A549 (cell line): ENCODE results near the gene GLB1L. TPM values are rescaled to one million over a fixed set of nuclear protein-coding genes. Genes with fewer than 3 reads are reported as not detected.
A peak's percentile ranks its signal among the peaks of the same experiment; 100 is the strongest.

Experiments used
- ATAC-seq, 2 experiments: fragments of 200-7000 bp in 1 of 2; fragments of >200 bp in 1 of 2; cut with Nextera tagmentation in 1 of 2; cut with Tn5 transposase in 1 of 2; 3 replicates each; pipeline versions ENCODE4 v1.8.0 to v1.9.1; 2018 to 2020; ENCODE audit warnings: mild to moderate bottlenecking in 1 of 2, moderate library complexity in 1 of 2
- CTCF ChIA-PET: fragments of 300-600 bp; sonication (Branson Sonifier 250); formaldehyde crosslinking; extraction: SDS; loops from one replicate; lab custom pipeline; 2021; ENCODE audit warnings: antibody characterized with exemption, inconsistent platforms; lab: Yijun Ruan, JAX
- POLR2A ChIA-PET: fragments of 350-600 bp; formaldehyde crosslinking; extraction: SDS; loops from one replicate; lab custom pipeline; 2021; ENCODE audit warnings: antibody characterized with exemption, inconsistent platforms; lab: Yijun Ruan, JAX
- DNase-seq, 2 experiments: peaks; one replicate each; pipeline versions ENCODE4 v3.0.0 to v3.0.0-alpha.2; 2011 to 2016; ENCODE audit warnings: low read depth in 1 of 2, low spot score in 1 of 2
- FAIRE-seq: peaks from 2 replicates; lab custom pipeline; 2011; peaks lifted over from hg19 to GRCh38; lab: Jason Lieb, UNC
- H3K27ac ChIP-seq, 2 experiments: fragments of >200 bp; sonication (Bioruptor Twin); formaldehyde crosslinking; 3 replicates each; pipeline ENCODE4 v1.5.1; 2016 to 2017
- H3K4me1 ChIP-seq: fragments of >200 bp; sonication (Bioruptor Twin); formaldehyde crosslinking; 3 replicates; pipeline ENCODE4 v1.6.1; 2016
- H3K4me2 ChIP-seq: fragments of >200 bp; sonication (Bioruptor Twin); formaldehyde crosslinking; 3 replicates; pipeline ENCODE4 v1.6.1; 2016
- H3K4me3 ChIP-seq: fragments of >200 bp; sonication (Bioruptor Twin); formaldehyde crosslinking; 3 replicates; pipeline ENCODE4 v1.5.1; 2016
- H3K9me3 ChIP-seq: fragments of >200 bp; sonication (Bioruptor Twin); formaldehyde crosslinking; 3 replicates; pipeline ENCODE4 v1.6.1; 2016
- ATOH8 ChIP-seq: fragments of 250-450 bp; sonication (Bioruptor Pico); IDR thresholded peaks from 2 replicates; pipeline ENCODE4 v1.5.0; 2020; ENCODE audit warnings: low read depth, mild to moderate bottlenecking, moderate library complexity
- BCL3 ChIP-seq: fragments of >200 bp; sonication (Bioruptor Twin); formaldehyde crosslinking; IDR thresholded peaks from 3 replicates; pipeline ENCODE4 v1.6.1; 2016
- BHLHE40 ChIP-seq: IDR thresholded peaks from 2 replicates; pipeline ENCODE4 v1.6.1; 2012; ENCODE audit warnings: low read depth, low read length, inconsistent platforms
- CBX2 ChIP-seq: fragments of 200-600 bp; sonication (generic); IDR thresholded peaks from 2 replicates; pipeline ENCODE4 v1.6.1; 2016; ENCODE audit warnings: low read depth, mild to moderate bottlenecking, borderline replicate concordance
- CEBPB ChIP-seq, 2 experiments: fragments of >200 bp in 1 of 2; sonication (Bioruptor Twin) in 1 of 2; formaldehyde crosslinking in 1 of 2; IDR thresholded peaks; 2 replicates each; pipeline ENCODE4 v1.6.1; 2012 to 2016
- CTCF ChIP-seq: fragments of >200 bp; sonication (Bioruptor Twin); formaldehyde crosslinking; IDR thresholded peaks from 3 replicates; pipeline ENCODE4 v1.5.1; 2016
- EHMT2 ChIP-seq: fragments of 200-600 bp; sonication (generic); IDR thresholded peaks from 2 replicates; pipeline ENCODE4 v1.6.1; 2016; ENCODE audit warnings: antibody characterized with exemption, low read depth, mild to moderate bottlenecking, moderate library complexity
- EP300 ChIP-seq, 2 experiments: fragments of >200 bp; sonication (Bioruptor Twin); formaldehyde crosslinking; IDR thresholded peaks; 2 replicates in 1 of 2; 3 replicates in 1 of 2; pipeline ENCODE4 v1.6.1; 2016 to 2017
- FOXS1 ChIP-seq: fragments of 250-450 bp; sonication (Bioruptor Pico); IDR thresholded peaks from 2 replicates; pipeline ENCODE4 v1.5.0; 2020; ENCODE audit warnings: mild to moderate bottlenecking, moderate library complexity
- GATA3 ChIP-seq: IDR thresholded peaks from 2 replicates; pipeline ENCODE4 v1.6.1; 2012; ENCODE audit warnings: borderline replicate concordance
- HMGXB4 ChIP-seq: fragments of 250-450 bp; sonication (Bioruptor Pico); IDR thresholded peaks from 2 replicates; pipeline ENCODE4 v1.5.0; 2021; ENCODE audit warnings: mild to moderate bottlenecking, moderate library complexity, borderline replicate concordance
- HOXB13 ChIP-seq: fragments of 250-450 bp; sonication (Bioruptor Pico); IDR thresholded peaks from 2 replicates; pipeline ENCODE4 v1.5.0; 2020; ENCODE audit warnings: low read depth, mild to moderate bottlenecking, moderate library complexity
- HOXB5 ChIP-seq: fragments of 250-450 bp; sonication (Bioruptor Pico); IDR thresholded peaks from 2 replicates; pipeline ENCODE4 v1.5.0; 2020; ENCODE audit warnings: mild to moderate bottlenecking, moderate library complexity
- JUN ChIP-seq, 2 experiments: fragments of >200 bp; sonication (Bioruptor Twin); formaldehyde crosslinking; IDR thresholded peaks; 2 replicates in 1 of 2; 3 replicates in 1 of 2; pipeline ENCODE4 v1.6.1; 2016 to 2017
- JUNB ChIP-seq: fragments of >200 bp; sonication (Bioruptor Twin); formaldehyde crosslinking; IDR thresholded peaks from 2 replicates; pipeline ENCODE4 v1.6.1; 2016
- KDM5A ChIP-seq: fragments of 200-600 bp; sonication (generic); IDR thresholded peaks from 2 replicates; pipeline ENCODE4 v1.6.1; 2016; ENCODE audit warnings: antibody characterized with exemption, mild to moderate bottlenecking
- MAZ ChIP-seq: fragments of 150-350 bp; IDR thresholded peaks from 2 replicates; pipeline ENCODE4 v1.6.1; 2014; ENCODE audit warnings: antibody characterized with exemption, low read depth, low read length, borderline replicate concordance
- MYC ChIP-seq: IDR thresholded peaks from 2 replicates; pipeline ENCODE4 v1.6.1; 2012; ENCODE audit warnings: mild to moderate bottlenecking, inconsistent platforms, low read length, improper control_type of control experiment, borderline replicate concordance
- NPAS2 ChIP-seq: fragments of 250-450 bp; sonication (Bioruptor Pico); IDR thresholded peaks from 2 replicates; pipeline ENCODE4 v1.8.0; 2022; ENCODE audit warnings: mild to moderate bottlenecking, moderate library complexity, borderline replicate concordance
- NR3C1 ChIP-seq: fragments of >200 bp; sonication (Bioruptor Twin); formaldehyde crosslinking; IDR thresholded peaks from 3 replicates; pipeline ENCODE4 v1.6.1; 2017
- POLR2A ChIP-seq: IDR thresholded peaks from 2 replicates; pipeline ENCODE4 v1.6.1; 2012; ENCODE audit warnings: mild to moderate bottlenecking, low read length
- RCOR1 ChIP-seq: fragments of 150-350 bp; IDR thresholded peaks from 2 replicates; pipeline ENCODE4 v1.6.1; 2014; ENCODE audit warnings: antibody characterized with exemption, low read length, low read depth
- REST ChIP-seq: fragments of 200-600 bp; sonication (generic); IDR thresholded peaks from 2 replicates; pipeline ENCODE4 v1.6.1; 2016; ENCODE audit warnings: antibody characterized with exemption, mild to moderate bottlenecking, moderate library complexity
- RFX5 ChIP-seq: fragments of 450-650 bp; IDR thresholded peaks from 2 replicates; pipeline ENCODE4 v1.7.1; 2014; ENCODE audit warnings: antibody characterized with exemption, mild to moderate bottlenecking, moderate library complexity
- SMC3 ChIP-seq: fragments of >200 bp; sonication (Bioruptor Twin); formaldehyde crosslinking; IDR thresholded peaks from 3 replicates; pipeline ENCODE4 v1.6.1; 2018; ENCODE audit warnings: inconsistent platforms
- SREBF2 ChIP-seq: fragments of 450-650 bp; IDR thresholded peaks from 2 replicates; pipeline ENCODE4 v1.6.1; 2014; ENCODE audit warnings: mild to moderate bottlenecking, moderate library complexity
- TFCP2L1 ChIP-seq: fragments of 250-450 bp; sonication (Bioruptor Pico); IDR thresholded peaks from 2 replicates; pipeline ENCODE4 v1.5.0; 2021; ENCODE audit warnings: mild to moderate bottlenecking
- TP53 ChIP-seq: fragments of 250-450 bp; sonication (Bioruptor Pico); IDR thresholded peaks from 2 replicates; pipeline ENCODE4 v1.5.0; 2021; ENCODE audit warnings: mild to moderate bottlenecking, moderate library complexity
- ZC3H11A ChIP-seq: fragments of 450-650 bp; IDR thresholded peaks from 2 replicates; pipeline ENCODE4 v1.6.1; 2014; ENCODE audit warnings: antibody characterized with exemption, mild to moderate bottlenecking
- ZFP36 ChIP-seq: fragments of 450-650 bp; IDR thresholded peaks from 2 replicates; pipeline ENCODE4 v1.6.1; 2014; ENCODE audit warnings: borderline replicate concordance; ENCODE audit not compliant: partially characterized antibody
- WGBS: methylation state at CpG from one replicate; pipeline ENCODE4 v1.1.6; 2017; ENCODE audit errors: missing lambda C conversion rate; 5-methylcytosine and 5-hydroxymethylcytosine counted together
- polyA plus RNA-seq, 4 experiments: library from polyadenylated mRNA; depleted of rRNA in 3 of 4; stranded (reverse); fragments of >200 nt; fragmentation: RNase III in 1 of 4; extraction: RNeasy Plus Mini Kit Qiagen cat#74134 plus additional on column Dnase treatment in 1 of 4; gene quantifications; 2 replicates in 3 of 4; 3 replicates in 1 of 4; pipeline ENCODE4 v1.2.3, GENCODE V29; 2011 to 2017

GLB1L gene
- polyA plus RNA-seq, 2 of the 4 experiments (the other 2 are of a cell fraction) = 5.9 to 8.7 TPM

- ATAC-seq = peak; percentile 69 to 89
- H3K27ac ChIP-seq = peak overlapping the region; percentile 94 to 99
- WGBS = 23% methylated on average over 50 of the region's 67 CpGs
- peak overlapping the region; percentile 48 for H3K4me3 ChIP-seq
- ChIA-PET CTCF (interaction anchor here (0.6 to 16.3 kb wide), 65 partner anchors 9 to 300 kb away, joined by 3 to 540 read pairs (median 6); partner anchors contain the start of genes ABCB6, ANKZF1, ATG9A and CFAP65), POLR2A (interaction anchor here (0.7 to 1.8 kb wide), 12 partner anchors 16 to 118 kb away, joined by 3 to 21 read pairs (median 7); partner anchors contain the start of genes ABCB6, ANKZF1, ATG9A and CNPPD1)
- no peak for FAIRE-seq
- H3K4me2 ChIP-seq = peak overlapping the region; percentile 81
- H3K9me3 ChIP-seq = no peaks in the 10 kb centered on the region
- DNase-seq = peak; percentile 87 to 91
- peaks cover 23% of the 10 kb centered on the region for H3K4me1 ChIP-seq
- TF ChIP-seq ATOH8 (CRISPR knock-in tag) (peak; percentile 43; the same call in 1 of the 2 replicates), JUNB (no peak), SREBF2 (no peak), JUN (IDR thresholded peaks at IDR 0.05) (peak in 1 of 2 experiments; percentile 84; a peak in 2 of 5 replicates), RFX5 (no peak), CTCF (peak; percentile 100), HMGXB4 (CRISPR knock-in tag) (peak; percentile 87), KDM5A (no peak), POLR2A (peak; percentile 56), EP300 (IDR thresholded peaks at IDR 0.05) (0 out of 5 replicates have a peak, but pooled peaks of 1 of the 2 experiments have one; percentile 10), SMC3 (peak; percentile 99), HOXB13 (CRISPR knock-in tag) (no peak), NPAS2 (CRISPR knock-in tag) (no peak), CEBPB (IDR thresholded peaks at IDR 0.05) (no peak), TFCP2L1 (CRISPR knock-in tag) (no peak), EHMT2 (no peak), REST (no peak), RCOR1 (no peak), NR3C1 (no peak), GATA3 (no peak), ZFP36 (no peak), BHLHE40 (0 out of 2 replicates have a peak, but pooled peaks have one; percentile 13), MAZ (0 out of 2 replicates have a peak, but pooled peaks have one; percentile 64), MYC (peak; percentile 98), CBX2 (no peak), ZC3H11A (no peak), HOXB5 (CRISPR knock-in tag) (0 out of 2 replicates have a peak, but pooled peaks have one; percentile 41), TP53 (CRISPR knock-in tag) (no peak), BCL3 (0 out of 3 replicates have a peak, but pooled peaks have one; percentile 62), FOXS1 (CRISPR knock-in tag) (no peak)
Observed at GRCh38 chr2:219294356-219295351, 49.4 kb upstream of the GLB1L start.
